AG08396 (cell line): Measurements from ENCODE around the gene CDK17.
"Not testable (repeated sequence)": the region's sequence is repeated elsewhere in the genome, so short reads cannot be mapped to it uniquely, and the experiment has no call there.

Source experiments
- DNase-seq: peaks from one replicate; pipeline ENCODE4 v3.0.0; 2012; ENCODE audit warnings: low spot score, mixed read lengths

CDK17 gene

GRCh38 chr12:96354326-96354725, 45.9 kb downstream of the CDK17 start:
- no peak for DNase-seq

- DNase-seq, result no peak
These were observed 47.9 kb downstream of the CDK17 start for GRCh38 chr12:96352161-96352835.

DNA sequence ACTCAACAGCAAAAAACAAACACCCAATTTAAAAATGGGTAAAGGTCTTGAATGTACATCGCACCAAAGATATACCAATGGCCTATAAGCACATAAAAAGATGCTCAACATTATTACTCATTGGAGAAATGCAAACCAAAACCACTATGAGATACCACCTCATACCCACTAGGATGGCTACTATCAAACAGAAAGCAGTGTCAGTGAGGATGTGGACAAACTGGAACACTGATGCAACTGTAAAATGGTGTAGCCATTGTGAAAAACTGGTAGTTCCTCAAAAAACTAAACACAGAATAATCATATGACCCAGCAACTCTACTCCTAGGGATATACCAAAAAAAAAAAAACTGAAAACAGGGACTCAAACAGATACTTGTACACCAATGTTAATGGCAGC, 49.3 kb downstream of the CDK17 start:
- DNase-seq, result no peak

- no peak for DNase-seq
These were observed 53.0 kb downstream of the CDK17 start for GRCh38 chr12:96347130-96347699.

GRCh38 chr12:96346716-96347115, 53.5 kb downstream of the CDK17 start:
- not testable (repeated sequence) for DNase-seq

- DNase-seq, result no peak
These were observed 56.0 kb downstream of the CDK17 start for GRCh38 chr12:96344124-96344695.

- DNase-seq, result no peak
These were observed 56.8 kb downstream of the CDK17 start for GRCh38 chr12:96343347-96343954.

GRCh38 chr12:96339666-96340065, 60.6 kb downstream of the CDK17 start:
- DNase-seq, result not testable (repeated sequence)

DNA sequence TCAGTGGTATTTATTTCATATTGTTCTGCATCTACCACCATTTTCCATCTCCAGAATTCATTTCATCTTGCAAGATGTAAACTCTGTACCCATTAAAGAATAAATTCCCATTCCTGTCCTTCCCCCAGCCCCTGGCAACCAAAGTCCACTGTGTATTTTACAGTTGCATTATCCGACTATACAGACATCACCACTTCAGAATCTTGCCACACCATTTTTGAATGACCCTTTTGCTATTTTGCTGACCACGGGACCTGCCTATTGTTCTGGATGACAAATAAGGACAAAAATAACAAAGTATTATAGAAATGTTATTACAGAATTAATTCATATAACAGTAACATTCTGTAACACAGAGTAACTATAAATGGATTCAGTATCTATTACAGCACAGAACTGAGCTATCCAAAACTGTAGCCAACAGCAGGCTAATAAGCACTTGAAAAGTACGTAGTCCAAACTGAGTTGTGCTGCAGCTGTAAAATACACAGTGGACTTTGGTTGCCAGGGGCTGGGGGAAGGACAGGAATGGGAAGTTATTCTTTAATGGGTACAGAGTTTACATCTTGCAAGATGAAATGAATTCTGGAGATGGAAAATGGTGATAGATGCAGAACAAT, 61.3 kb downstream of the CDK17 start:
- no peak for DNase-seq

GRCh38 chr12:96337953-96338352, 62.3 kb downstream of the CDK17 start:
- no peak for DNase-seq

- DNase-seq, result no peak
These were observed 63.8 kb downstream of the CDK17 start for GRCh38 chr12:96336489-96336888.

- no peak for DNase-seq
These were observed 65.0 kb downstream of the CDK17 start for GRCh38 chr12:96335270-96335669.

GRCh38 chr12:96334502-96334901, 65.7 kb downstream of the CDK17 start:
- no peak for DNase-seq

DNA sequence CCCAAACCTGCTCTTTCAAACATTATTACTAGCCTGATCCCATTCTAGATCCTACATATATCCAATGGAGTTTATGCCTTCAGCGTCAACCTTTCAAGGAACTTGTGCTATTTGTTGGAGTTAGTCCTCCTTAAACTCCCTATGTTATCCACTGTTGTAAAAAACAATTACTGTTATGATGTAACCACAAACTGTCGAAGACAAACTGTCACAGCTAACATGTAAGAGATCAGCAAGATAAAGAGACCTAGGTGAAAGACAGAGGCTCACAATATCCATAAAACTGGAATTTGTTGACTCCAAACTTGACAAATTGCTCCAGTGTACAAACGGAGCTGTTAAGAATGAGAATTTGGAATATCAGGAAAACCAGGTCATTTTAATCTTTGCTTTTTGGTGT, 70.7 kb downstream of the CDK17 start:
- no peak for DNase-seq

GRCh38 chr12:96329018-96329417, 71.2 kb downstream of the CDK17 start:
- DNase-seq, result no peak

DNA sequence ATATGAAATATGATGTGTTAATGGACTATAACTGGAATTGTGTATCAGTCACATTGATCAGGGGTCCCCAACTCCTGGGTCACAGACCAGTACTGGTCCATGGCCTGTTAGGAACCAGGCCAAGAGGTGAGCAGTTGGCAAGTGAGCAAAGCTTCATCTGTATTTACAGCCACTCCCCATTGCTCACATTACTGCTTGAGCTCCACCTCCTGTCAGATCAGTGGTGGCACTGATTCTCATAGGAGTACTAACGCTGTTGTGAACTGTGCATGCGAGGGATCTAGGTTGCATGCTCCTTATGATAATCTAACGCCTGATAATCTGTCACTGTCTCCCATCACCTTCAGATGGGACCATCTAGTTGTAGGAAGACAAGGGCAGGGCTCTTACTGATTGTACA, 72.3 kb downstream of the CDK17 start:
- no peak for DNase-seq

- DNase-seq, result no peak
These were observed 72.9 kb downstream of the CDK17 start for GRCh38 chr12:96327346-96327745.

DNA sequence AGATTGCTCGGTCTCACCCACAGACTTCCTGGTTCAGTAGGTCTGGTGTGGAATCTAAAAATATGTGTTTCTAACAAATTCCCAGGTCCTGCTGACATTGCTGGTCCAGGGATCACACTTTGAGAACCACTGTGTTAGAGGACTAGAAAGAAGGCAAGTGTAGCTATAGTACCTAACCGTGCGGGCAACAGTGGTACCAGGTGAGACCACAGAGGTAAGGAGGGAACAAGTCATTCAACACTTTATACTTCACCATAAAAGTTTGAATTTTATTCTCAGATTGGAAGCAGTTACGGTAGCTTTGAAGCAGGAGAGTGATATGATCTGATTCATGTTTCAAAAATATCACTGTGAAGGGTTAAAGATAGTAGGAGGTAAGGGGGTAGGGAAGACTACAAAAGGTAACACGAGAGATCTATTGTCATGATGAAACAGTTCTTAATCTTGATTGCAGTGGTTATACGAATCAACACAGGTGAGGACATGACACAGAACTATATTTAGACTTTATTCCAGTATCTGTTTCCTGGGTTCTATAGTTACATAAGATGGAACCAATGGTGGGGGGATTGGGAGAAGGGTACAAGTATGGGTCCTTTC, 73.5 kb downstream of the CDK17 start:
- no peak for DNase-seq

DNA sequence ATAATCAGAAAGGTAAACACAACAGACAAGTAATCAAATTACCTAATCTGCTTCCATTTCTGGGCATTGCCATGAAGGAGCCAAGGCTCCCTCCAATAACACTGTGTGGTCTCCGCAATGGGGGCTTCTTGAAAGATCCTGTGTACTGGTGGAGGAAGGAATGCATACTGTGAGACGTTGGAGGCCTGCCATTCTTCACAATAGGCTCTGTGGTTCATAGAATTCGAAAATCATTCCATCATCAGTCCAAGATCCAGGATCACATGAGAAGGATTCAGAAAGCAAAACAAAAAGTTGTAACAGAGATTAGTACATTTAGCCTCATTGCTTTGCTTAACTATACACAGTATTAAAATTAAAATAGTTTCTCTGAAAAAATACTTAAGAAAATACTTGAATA, 76.3 kb downstream of the CDK17 start:
- DNase-seq, result no peak

DNA sequence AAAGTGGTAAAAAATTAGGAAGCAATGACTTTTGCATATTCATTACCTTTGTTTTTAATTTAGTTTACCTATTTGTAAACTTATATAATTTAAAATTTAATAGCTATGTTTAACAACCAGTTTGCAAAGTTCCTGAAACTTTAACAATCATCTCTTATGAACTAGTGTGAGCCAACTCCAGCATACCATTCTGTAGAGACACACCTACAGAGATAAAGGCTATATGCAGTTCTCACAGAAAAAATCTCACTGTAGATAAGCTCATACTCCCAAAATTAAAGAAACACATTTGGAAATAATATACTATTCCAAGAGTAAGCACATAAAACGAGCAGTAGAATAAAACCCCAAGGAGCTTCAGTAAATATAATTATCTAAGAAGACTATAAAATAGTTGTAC, 77.5 kb downstream of the CDK17 start:
- DNase-seq, result no peak

GRCh38 chr12:96321941-96322340, 78.3 kb downstream of the CDK17 start:
- DNase-seq, result no peak

- DNase-seq, result not testable (repeated sequence)
These were observed 82.4 kb downstream of the CDK17 start for GRCh38 chr12:96317801-96318200.
